Stomach (tissue), 9 donors: ENCODE results near the gene ANTXR2. TPM values are rescaled to one million over a fixed set of nuclear protein-coding genes. Genes with fewer than 3 reads are reported as not detected.

Experiments
- DNase-seq, 2 donors: peaks; one replicate each; pipeline versions ENCODE4 v3.0.0 to v3.0.0-alpha.2; 2013 to 2019
- H3K27ac ChIP-seq, 5 donors: fragments of 200-600 bp in 4 of 5; sonication (generic) in 4 of 5; one replicate each; pipeline ENCODE4 v1.5.1; 2013 to 2019; ENCODE audit warnings: mild to moderate bottlenecking in 1 of 5, moderate library complexity in 1 of 5
- H3K27me3 ChIP-seq, 3 donors: fragments of 200-600 bp; sonication (generic); one replicate each; pipeline ENCODE4 v1.5.1; 2017 to 2019; ENCODE audit warnings: mixed run types in 1 of 3
- H3K36me3 ChIP-seq, 4 donors: fragments of 200-600 bp; sonication (generic); 1 replicate in 3 of 4; 2 replicates in 1 of 4; pipeline ENCODE4 v1.5.1; 2016 to 2019
- H3K4me1 ChIP-seq, 4 donors: fragments of 200-600 bp; sonication (generic); one replicate each; pipeline ENCODE4 v1.5.1; 2016 to 2019
- H3K4me3 ChIP-seq, 4 donors: fragments of 200-600 bp; sonication (generic) in 3 of 4; one replicate each; pipeline ENCODE4 v1.5.1; 2016 to 2019; ENCODE audit warnings: mild to moderate bottlenecking in 1 of 4
- H3K9me3 ChIP-seq, 4 donors: fragments of 200-600 bp; sonication (generic); one replicate each; pipeline ENCODE4 v1.5.1; 2016 to 2019
- EP300 ChIP-seq: sonication (generic); formaldehyde crosslinking; IDR thresholded peaks from one replicate; pipeline ENCODE4 v1.6.1; 2017; ENCODE audit warnings: antibody characterized with exemption
- POLR2A ChIP-seq, 4 donors: fragments of 450-650 bp; IDR thresholded peaks; one replicate each; pipeline ENCODE4 v1.6.1; 2016; ENCODE audit warnings: antibody characterized with exemption in 4 of 4, control low read depth in 2 of 4, mild to moderate bottlenecking in 1 of 4, moderate library complexity in 1 of 4
- POLR2AphosphoS5 ChIP-seq, 3 donors: sonication (generic); formaldehyde crosslinking; IDR thresholded peaks; one replicate each; pipeline ENCODE4 v1.6.1; 2016; ENCODE audit warnings: antibody characterized with exemption in 3 of 3
- WGBS, 5 donors: extraction: QIAGEN DNeasy Blood & Tissue Kit in 3 of 5; methylation state at CpG; one replicate each; pipeline versions ENCODE4 v1.1.5 to v1.1.7; 2013 to 2018; 5-methylcytosine and 5-hydroxymethylcytosine counted together
- intact Hi-C: fragments of 100-400 bp; cut with DNase I; formaldehyde crosslinking; loops from one replicate; pipeline ENCODE4 v1.15.1; 2023; ENCODE audit warnings: low total_unique reads
- polyA plus RNA-seq, 3 donors: library from polyadenylated mRNA; stranded (reverse); fragments of 200-250 nt; gene quantifications; one replicate each; pipeline ENCODE4 v1.2.3, GENCODE V29; 2013
- total RNA-seq, 5 donors: library from RNA; depleted of rRNA; stranded (reverse); fragments of >200 nt; gene quantifications; one replicate each; pipeline versions ENCODE4 v1.1.0 to v1.2.3, GENCODE V29; 2014 to 2016
- TF ChIP-seq, protein P1 (sequence below), 7 experiments: fragments of 450-650 bp in 4 of 7; fragments of 200-600 bp in 3 of 7; sonication (generic) in 3 of 7; IDR thresholded peaks; one replicate each; pipeline ENCODE4 v1.5.1; 2016 to 2019; ENCODE audit warnings: antibody characterized with exemption in 7 of 7, control low read depth in 2 of 7, mild to moderate bottlenecking in 1 of 7
- donor health status: healthy with polysubstance abuse.
- donor health status: Bipolar disorder and iron deficiency.
- donor health status: healthy.

The ANTXR2 gene
- total and polyA plus RNA-seq, 8 donors, result 8.3 to 116 (median 36.1) TPM

DNA sequence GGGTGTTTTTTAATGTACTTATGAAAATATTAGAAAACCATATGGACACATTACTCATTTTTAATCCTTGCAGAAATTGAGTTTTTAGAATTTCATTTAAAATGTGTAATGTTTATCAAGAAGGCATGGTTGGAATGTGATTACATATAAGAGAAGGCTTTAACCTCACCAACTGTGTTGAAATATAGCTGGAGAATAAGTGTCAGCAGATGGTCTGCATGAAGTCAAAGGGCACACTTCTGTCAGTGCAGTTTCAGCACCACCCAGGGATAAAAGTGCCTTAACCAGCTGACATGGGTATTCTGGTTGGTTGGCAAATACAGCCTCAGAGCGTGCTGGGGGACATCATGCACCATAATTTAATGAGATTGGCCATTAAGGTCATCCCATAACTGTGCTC lies 21.2 kb upstream of the ANTXR2 start:
- intact Hi-C loops, result no loop called here
- Histone ChIP-seq H3K27me3 (no peaks in the 10 kb centered on the region), H3K36me3 (no peaks in the 10 kb centered on the region), H3K4me1 (peaks cover 0 to 6% (median 0%) of the 10 kb centered on the region in 4 donors), H3K4me3 (no peak overlapping the region), H3K27ac (no peak overlapping the region), H3K9me3 (no peaks in the 10 kb centered on the region)
- no peak for DNase-seq
- 72 to 95% (median 82%) methylated on average over 1 of the region's 1 CpG for WGBS, 5 donors
- TF ChIP-seq, protein P1, sequence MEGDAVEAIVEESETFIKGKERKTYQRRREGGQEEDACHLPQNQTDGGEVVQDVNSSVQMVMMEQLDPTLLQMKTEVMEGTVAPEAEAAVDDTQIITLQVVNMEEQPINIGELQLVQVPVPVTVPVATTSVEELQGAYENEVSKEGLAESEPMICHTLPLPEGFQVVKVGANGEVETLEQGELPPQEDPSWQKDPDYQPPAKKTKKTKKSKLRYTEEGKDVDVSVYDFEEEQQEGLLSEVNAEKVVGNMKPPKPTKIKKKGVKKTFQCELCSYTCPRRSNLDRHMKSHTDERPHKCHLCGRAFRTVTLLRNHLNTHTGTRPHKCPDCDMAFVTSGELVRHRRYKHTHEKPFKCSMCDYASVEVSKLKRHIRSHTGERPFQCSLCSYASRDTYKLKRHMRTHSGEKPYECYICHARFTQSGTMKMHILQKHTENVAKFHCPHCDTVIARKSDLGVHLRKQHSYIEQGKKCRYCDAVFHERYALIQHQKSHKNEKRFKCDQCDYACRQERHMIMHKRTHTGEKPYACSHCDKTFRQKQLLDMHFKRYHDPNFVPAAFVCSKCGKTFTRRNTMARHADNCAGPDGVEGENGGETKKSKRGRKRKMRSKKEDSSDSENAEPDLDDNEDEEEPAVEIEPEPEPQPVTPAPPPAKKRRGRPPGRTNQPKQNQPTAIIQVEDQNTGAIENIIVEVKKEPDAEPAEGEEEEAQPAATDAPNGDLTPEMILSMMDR (IDR thresholded peaks at IDR 0.05), result no peak
- no peak for TF ChIP-seq POLR2AphosphoS5 (IDR thresholded peaks at IDR 0.05)
- TF ChIP-seq POLR2A (IDR thresholded peaks at IDR 0.05), result no peak
- no peak for TF ChIP-seq EP300

GRCh38 chr4:80093563-80093962 lies 20.5 kb upstream of the ANTXR2 start:
- intact Hi-C loops, result no loop called here

DNA sequence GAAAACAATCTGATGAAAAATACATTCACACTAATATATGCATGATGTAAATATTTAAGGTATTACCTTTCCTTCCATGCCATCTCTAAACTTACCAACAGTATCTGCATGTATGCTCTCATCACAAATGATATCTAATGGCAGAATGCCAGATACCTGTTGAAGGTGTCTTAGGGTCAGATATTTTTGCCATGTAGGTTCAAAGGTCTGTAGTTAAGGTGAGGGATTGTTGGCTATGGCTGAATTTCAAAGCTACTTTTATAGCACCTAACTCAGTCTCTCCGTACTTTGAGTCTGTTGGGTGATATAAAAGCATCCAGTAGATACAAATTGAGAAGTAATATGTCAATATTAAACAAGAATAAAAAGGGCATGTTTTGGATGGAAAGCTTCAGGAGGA lies 19.8 kb upstream of the ANTXR2 start:
- TF ChIP-seq EP300, result no peak
- TF ChIP-seq, protein P1 (IDR thresholded peaks at IDR 0.05), result no peak
- TF ChIP-seq POLR2A (IDR thresholded peaks at IDR 0.05), result no peak
- no peak for TF ChIP-seq POLR2AphosphoS5 (IDR thresholded peaks at IDR 0.05)
- DNase-seq, result no peak
- no peaks in the 10 kb centered on the region for H3K27me3 ChIP-seq
- WGBS, 5 donors, result 45 to 78% (median 71%) methylated on average over 1 of the region's 1 CpG
- H3K9me3 ChIP-seq, result no peaks in the 10 kb centered on the region
- intact Hi-C loops, result no loop called here
- H3K27ac ChIP-seq, result no peak overlapping the region
- no peaks in the 10 kb centered on the region for H3K36me3 ChIP-seq
- no peak overlapping the region for H3K4me3 ChIP-seq
- H3K4me1 ChIP-seq, result peaks cover 0 to 4% (median 0%) of the 10 kb centered on the region in 4 donors

More at GRCh38 chr4:80093563-80093962, 20.5 kb upstream of the ANTXR2 start:
- Histone ChIP-seq H3K4me3 (no peak overlapping the region), H3K9me3 (no peaks in the 10 kb centered on the region), H3K4me1 (peaks cover 0 to 6% (median 0%) of the 10 kb centered on the region in 4 donors), H3K36me3 (no peaks in the 10 kb centered on the region), H3K27me3 (no peaks in the 10 kb centered on the region), H3K27ac (no peak overlapping the region)
- TF ChIP-seq POLR2A (IDR thresholded peaks at IDR 0.05), result no peak
- TF ChIP-seq EP300, result no peak
- no peak for TF ChIP-seq POLR2AphosphoS5 (IDR thresholded peaks at IDR 0.05)
- TF ChIP-seq, protein P1 (IDR thresholded peaks at IDR 0.05), result no peak
- DNase-seq, result no peak
- WGBS, 5 donors, result 81 to 93% (median 85%) methylated on average over 3 of the region's 3 CpGs

GRCh38 chr4:80092088-80092487 lies 19.1 kb upstream of the ANTXR2 start:
- no peak overlapping the region for H3K4me3 ChIP-seq
- TF ChIP-seq POLR2AphosphoS5 (IDR thresholded peaks at IDR 0.05) (no peak), EP300 (no peak), POLR2A (IDR thresholded peaks at IDR 0.05) (no peak)
- TF ChIP-seq, protein P1 (IDR thresholded peaks at IDR 0.05), result no peak
- no peaks in the 10 kb centered on the region for H3K9me3 ChIP-seq
- no peaks in the 10 kb centered on the region for H3K4me1 ChIP-seq
- intact Hi-C loops, result no loop called here
- WGBS, 5 donors, result 69 to 90% (median 75%) methylated on average over 2 of the region's 2 CpGs
- no peaks in the 10 kb centered on the region for H3K36me3 ChIP-seq
- no peak overlapping the region for H3K27ac ChIP-seq
- DNase-seq, result no peak
- H3K27me3 ChIP-seq, result no peaks in the 10 kb centered on the region
